A204.1 (cell line): ENCODE data around the gene MAD1L1.
"Not testable (repeated sequence)": the region's sequence is repeated elsewhere in the genome, so short reads cannot be mapped to it uniquely, and the experiment has no call there.

Experiments used
- FAIRE-seq: peaks from 2 replicates; lab custom pipeline; 2012; peaks lifted over from hg19 to GRCh38; lab: Jason Lieb, UNC

MAD1L1 gene

GRCh38 chr7:2041496-2042367 is 191.0 kb downstream of the MAD1L1 start:
- FAIRE-seq: no peak

DNA sequence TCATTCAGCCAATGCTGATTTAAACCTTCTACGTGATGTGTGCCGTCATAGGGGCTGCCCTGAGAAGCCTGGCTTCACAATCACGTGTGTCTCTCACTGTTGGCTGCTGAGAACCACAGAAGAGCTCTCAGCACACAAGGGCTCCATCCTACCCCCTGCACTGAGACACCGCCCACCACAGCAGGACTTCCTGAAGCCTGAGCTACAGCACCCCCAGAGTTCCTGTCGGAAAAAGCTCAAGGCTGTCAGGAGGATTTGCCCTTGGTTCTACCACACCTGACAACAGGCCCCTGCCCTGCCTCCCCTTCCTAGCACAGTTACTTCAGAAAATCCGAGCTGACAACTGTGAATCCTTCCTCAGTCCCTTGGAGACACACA is 191.9 kb downstream of the MAD1L1 start:
- FAIRE-seq: no peak

DNA sequence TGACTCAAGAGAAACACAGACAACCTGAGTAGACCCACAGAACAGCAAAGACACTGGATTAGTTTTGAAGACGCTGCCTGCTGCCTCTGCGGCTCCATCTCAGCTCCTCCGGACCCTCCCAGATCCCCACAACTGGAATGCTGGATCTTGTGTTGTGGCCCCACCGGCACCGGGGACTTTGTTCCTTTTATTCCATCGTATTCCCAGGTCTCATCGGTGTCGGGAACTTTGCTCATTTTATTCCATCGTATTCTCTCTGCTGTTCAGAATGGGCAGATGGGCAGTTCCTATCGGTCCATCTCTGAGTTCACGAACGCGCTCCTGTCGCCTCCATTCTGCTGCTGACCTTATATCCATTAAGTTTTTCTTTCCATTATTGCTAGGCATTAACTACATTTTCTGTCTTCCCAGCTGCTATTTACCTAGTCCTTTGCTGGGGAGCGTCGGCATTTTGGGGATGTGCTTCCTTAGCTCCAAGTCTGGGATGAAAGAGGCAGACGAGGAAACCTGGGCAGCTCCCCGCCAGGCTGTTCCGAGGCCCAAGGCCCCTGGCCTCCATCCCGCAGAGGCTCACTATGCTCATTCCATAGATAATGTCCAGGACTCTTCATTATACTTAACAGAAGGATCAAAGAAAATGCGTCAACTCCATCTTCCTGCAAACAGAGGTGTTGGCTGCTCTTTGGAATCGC is 192.4 kb downstream of the MAD1L1 start:
- no peak for FAIRE-seq

DNA sequence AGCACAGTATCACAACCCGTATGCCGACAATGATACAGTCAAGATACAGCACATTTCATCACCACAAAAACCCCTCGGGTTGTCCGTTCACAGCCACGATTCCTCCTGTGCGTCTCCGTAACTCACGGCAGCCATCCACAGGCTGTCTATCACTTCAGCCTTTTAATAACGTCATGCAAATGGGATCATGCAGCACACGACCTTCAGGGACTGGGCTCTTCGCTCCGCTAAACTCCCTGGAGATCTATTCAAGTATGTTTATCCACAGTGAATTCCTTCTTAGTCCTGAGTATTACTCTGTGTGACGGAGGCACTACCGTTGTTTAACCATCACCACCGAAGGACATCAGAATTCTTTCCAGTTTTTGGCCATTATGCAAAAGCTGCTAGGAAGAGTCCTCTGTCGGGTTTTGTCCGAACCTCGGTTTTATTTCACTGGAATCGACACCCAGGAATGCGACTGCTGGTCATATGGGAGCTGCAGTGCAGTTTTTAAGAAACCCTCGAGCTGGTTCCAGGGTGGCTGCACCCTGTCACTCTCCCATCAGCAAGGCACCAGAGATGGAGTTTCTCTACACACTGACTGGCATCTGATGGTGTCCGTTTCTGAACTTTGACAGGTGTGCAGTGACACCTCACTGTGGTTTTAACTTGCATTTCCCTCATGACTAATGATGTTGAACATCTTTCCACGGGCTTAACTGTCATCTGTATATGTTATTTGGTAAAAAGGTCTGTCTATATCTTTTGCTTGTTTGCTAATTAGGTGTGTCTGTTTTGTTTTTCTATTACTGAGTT is 193.6 kb downstream of the MAD1L1 start:
- no peak for FAIRE-seq

DNA sequence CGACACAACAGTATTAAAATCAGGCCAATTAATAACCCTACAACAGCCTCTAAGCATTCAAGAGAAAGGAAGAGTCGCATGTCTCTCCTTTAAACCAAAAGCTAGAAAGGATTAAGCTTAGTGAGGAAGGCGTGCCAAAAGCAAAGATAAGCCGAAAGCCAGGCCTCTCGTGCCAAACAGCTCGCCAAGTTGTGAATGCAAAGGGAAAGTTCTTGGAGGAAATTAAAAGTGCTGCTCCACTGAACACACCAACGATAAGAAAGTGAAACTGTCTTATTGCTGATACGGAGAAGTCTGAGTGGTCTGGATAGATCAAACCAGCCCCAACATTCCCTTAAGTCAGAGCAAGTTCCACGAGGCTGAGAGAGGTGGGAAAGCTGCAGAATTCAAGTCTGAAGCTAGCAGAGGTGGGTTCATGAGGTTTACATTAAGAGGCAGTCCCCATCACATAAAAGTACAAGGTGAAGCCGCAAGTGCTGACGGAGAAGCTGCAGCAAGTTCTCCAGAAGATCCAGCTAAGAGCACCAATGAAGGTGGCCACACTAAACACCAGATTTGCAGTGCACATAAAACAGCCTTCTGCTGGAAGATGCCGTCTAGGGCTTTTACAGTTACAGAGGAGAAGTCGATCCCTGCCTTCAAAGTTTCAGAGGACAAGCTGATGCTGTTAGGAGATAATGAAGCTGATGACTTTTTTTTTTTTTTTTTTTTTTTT is 194.8 kb downstream of the MAD1L1 start:
- no peak for FAIRE-seq

GRCh38 chr7:2037301-2037807 is 195.4 kb downstream of the MAD1L1 start:
- FAIRE-seq: no peak

DNA sequence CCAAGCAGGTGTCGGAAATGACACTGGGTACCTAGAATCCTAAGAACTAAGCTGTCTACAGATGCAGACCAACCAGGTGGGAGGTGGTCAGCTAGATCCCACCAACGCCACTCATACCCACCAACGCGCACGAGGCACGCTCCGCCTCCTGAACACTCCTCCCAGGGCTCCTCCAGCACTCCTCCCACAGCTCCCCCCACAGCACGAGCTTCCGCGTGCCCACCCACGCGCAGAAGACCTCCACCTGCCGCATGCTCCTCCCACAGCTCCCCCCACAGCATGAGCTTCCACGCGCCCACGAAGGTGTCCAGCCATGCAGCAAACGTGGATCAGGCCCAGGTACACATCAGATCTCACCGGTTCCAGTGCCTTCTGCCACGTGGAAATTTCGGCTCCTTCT is 196.0 kb downstream of the MAD1L1 start:
- no peak for FAIRE-seq

GRCh38 chr7:2036201-2036600 is 196.5 kb downstream of the MAD1L1 start:
- FAIRE-seq: not testable (repeated sequence)

- FAIRE-seq: no peak
Measured at GRCh38 chr7:2034291-2035201, 198.2 kb downstream of the MAD1L1 start.

GRCh38 chr7:2033586-2034135 is 199.1 kb downstream of the MAD1L1 start:
- no peak for FAIRE-seq

DNA sequence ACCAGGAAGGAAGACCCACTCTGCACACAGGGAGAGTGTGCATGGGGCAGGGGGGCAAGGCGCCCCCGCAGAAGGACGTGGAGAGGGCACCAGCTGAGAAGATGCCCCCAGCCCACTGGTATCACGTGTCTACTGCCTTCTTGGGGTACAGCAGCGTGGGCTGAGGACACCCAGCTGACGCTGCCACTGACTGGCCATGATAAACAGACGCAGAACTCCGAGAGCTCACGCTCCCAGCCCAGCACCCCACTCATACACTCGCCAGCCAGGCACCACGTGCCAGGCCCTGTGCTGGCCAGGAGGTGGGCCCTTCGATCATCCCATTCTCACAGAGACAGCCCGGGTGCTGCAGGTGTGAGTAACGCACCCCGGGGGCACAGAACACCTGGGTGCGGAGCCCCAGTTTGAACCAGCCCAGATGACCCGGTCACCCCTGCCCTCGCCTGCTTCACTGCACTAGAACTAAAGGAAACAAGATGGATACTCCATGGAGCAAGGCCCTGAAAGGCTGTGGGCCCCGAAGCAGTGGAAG is 199.8 kb downstream of the MAD1L1 start:
- no peak for FAIRE-seq

- FAIRE-seq: no peak
Measured at GRCh38 chr7:2032030-2032875, 200.5 kb downstream of the MAD1L1 start.

DNA sequence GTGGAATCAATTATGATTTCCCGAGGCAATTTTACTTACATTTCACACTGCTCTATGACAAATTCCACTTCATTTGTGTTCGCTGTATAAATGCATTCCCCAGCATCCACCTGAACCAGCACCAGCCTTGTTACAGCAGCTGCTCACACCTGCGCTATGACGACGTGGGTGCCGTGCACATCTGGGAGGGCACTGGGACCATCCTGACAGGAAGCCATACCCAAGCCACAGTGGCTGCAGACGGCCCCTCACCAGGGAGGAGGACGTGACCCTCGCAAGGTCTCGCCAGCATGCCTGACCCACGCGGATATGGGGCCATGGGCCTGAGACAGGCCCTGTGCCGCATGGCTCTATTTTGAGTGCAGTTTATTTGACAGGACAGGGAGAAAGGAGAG is 201.3 kb downstream of the MAD1L1 start:
- FAIRE-seq: no peak

DNA sequence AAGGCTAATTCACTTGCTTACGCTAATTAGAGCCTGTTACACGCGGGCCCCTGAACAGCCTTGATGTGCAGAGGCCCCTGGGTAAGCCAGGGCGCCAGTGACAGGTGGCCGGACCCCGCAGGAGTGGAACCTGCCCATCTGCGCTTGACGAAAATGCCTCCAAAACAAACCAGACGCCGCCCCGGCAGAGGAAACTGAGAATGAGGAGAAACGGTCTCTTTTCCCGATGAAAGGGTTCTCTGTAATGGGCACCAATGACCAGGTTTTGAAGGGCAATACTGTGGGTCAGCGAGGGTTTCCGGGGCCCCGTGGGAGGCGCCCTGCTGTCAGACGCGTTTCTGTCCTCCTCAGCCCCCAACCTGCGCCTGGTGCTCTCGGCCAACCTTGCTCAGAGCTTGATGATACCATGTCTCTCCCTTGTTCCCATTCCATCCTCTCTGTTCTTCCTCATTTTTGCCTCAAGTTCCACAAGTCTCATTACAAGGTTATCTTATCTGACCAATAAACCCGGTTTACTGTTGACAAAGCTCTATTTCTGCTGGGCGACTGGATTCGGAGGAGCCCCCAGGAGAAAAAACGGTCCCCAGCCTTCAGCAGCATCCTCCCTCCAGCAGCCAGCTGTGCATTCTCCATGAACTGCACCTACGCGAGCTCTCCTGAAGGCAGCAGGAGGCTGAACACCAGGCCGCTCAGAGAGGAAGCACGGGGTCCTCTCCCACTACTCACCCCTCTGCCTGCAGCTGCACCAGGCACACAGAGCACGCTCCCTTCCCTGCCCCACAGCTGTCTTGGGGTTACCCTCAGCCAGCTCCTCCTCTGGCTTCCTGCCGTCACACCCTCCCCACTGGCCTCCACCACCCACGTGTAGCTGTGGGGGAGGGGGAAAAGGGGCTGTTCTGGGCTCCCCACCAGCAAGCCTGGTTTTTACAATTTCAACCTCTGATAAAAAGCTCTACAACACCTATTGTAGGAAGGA is 202.0 kb downstream of the MAD1L1 start:
- no peak for FAIRE-seq

DNA sequence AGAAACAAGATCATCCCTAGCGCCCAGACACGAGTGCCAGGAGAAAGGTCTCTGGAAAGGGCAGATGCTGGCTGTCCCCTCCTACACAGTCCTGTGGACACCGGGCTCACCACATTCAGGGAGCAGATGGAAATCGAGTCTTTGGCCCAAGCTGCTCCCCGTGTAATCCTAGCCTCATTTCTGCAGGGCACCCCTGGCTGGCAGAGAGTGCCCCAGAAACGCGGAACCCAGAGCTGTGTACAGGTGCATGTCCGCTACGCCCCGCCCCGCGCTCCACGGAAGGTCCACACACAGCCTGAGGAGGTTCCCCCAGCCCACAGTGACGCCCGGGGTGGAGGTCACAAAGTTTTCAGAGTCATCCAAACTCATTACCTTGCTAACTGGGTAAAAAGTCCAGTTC is 202.8 kb downstream of the MAD1L1 start:
- no peak for FAIRE-seq

- no peak for FAIRE-seq
Measured at GRCh38 chr7:2029211-2029905, 203.4 kb downstream of the MAD1L1 start.

DNA sequence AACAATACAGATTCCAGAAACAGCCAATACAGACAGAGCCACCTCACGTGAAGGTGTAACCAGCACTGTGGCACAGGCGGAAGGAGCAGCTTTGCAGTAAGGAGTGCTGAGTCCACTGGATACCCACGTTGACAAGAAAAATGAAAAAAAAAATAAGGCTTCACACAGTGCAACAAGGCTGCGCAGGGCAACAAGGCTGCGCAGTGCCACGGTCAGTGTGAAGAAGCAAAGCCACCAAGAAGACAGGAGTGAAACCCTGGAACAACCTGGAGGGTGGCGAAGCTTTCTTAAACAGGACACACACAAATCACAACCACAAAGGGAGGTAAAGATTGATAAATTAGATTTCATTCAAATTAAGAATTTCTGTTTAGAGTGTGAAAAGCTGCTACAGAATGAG is 204.0 kb downstream of the MAD1L1 start:
- no peak for FAIRE-seq

DNA sequence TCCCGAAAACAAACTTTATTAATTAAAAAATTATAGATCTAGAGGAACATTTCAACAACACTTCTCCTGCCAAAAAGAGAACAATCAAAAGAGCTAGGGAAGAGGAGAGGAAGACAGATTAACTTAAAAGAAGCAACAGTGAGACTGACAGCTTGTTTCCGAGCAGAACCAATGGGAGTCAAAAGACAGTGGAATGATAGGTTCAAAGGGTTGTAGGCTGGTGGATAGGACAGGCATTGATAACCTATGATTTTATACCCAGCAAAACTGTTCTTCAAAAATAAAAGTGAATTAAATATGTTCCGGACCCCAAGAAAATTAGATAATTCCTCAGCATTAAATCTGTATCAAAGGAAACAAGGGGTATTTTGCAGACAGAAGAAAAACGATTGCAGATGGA is 207.6 kb downstream of the MAD1L1 start:
- FAIRE-seq: no peak
